DMS 273 treated with DMSO at 0.1 percent for 48 hours (cell line): ENCODE results near the gene GTF3C4.

Source experiments
- DNase-seq: peaks from one replicate; lab custom pipeline; 2025; lab: John Stamatoyannopoulos, UW

GTF3C4 gene, protein sequence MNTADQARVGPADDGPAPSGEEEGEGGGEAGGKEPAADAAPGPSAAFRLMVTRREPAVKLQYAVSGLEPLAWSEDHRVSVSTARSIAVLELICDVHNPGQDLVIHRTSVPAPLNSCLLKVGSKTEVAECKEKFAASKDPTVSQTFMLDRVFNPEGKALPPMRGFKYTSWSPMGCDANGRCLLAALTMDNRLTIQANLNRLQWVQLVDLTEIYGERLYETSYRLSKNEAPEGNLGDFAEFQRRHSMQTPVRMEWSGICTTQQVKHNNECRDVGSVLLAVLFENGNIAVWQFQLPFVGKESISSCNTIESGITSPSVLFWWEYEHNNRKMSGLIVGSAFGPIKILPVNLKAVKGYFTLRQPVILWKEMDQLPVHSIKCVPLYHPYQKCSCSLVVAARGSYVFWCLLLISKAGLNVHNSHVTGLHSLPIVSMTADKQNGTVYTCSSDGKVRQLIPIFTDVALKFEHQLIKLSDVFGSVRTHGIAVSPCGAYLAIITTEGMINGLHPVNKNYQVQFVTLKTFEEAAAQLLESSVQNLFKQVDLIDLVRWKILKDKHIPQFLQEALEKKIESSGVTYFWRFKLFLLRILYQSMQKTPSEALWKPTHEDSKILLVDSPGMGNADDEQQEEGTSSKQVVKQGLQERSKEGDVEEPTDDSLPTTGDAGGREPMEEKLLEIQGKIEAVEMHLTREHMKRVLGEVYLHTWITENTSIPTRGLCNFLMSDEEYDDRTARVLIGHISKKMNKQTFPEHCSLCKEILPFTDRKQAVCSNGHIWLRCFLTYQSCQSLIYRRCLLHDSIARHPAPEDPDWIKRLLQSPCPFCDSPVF

DNA sequence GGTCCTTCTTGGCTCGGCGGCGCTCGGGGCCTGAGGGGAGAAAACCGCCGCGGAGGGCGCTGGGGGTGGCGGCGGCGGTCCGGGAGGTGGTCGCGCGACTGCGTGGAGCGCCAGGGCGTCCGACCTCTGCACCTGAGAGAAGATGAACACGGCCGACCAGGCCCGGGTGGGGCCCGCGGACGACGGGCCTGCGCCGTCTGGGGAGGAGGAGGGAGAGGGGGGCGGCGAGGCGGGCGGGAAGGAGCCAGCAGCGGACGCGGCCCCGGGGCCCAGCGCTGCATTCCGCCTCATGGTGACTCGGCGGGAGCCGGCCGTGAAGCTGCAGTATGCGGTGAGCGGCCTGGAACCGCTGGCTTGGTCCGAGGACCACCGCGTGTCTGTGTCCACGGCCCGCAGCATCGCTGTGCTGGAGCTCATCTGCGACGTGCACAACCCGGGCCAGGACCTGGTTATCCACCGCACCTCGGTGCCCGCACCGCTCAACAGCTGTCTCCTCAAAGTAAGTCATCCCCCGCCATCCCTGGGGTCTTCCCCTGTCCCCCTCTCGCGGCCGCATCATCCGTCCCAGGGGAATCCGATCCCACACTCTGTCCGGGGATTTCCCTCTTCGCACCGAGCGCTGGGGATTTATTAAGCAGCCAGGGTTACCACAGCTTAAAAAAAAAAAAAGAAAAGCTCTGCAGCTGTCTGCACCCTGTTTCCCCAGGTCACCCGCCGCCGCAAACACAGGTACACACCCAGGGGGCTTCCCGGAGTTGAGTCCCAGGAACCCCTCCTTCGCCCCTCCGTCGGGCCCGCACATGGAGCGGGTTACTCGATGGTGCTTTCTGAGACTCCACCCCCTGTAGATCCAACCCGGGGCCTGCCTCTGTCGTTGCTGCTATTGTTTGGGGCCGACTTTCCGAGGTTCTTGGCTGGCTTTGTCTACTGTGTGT, at the start of gene GTF3C4:
GTF3C4 (plus strand) TSS at position 8 of the 935 bp plus-strand sequence; CDS start at position 143, 135 bp downstream.
- no peak for DNase-seq

DNA sequence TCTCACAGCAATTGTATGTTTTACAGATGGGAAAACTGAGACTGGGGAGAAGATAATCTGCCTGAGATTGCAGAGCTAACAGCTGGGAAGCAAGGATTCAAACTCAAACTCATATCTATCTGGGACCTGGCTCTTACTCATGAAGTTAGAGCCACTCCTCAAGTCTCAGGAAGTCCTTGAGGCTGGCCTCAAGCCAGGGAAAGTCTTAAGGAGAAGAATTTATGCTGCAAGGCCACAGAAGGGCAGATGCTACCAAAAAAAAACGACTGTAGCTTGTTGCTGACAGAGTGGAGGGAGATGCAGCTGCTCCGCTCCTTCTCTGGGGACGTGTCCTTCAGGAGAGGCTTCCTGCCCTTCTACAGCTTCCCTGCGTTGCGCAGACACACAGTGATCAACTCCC, 48.1 kb upstream of the GTF3C4 start:
- DNase-seq: no peak

DNA sequence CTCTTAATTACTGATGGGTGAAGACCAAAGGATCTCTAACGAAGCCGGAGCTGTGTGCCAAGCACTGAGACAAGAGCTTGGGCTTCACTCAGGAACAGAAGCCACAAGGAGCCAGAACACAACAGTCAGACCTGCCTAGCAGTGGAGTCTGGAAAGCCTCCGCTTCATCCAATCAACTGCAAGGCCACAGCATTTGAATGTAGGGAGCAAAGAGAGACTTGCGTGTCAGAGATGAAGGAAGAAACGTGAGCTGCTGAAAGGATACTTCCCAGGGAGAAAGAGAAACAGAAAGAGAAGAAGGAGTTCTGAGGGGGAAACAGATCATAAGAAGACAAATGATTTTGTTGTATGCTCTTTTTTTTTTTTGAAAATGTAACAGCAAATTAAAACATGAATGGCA, 44.0 kb upstream of the GTF3C4 start:
- DNase-seq: no peak

DNA sequence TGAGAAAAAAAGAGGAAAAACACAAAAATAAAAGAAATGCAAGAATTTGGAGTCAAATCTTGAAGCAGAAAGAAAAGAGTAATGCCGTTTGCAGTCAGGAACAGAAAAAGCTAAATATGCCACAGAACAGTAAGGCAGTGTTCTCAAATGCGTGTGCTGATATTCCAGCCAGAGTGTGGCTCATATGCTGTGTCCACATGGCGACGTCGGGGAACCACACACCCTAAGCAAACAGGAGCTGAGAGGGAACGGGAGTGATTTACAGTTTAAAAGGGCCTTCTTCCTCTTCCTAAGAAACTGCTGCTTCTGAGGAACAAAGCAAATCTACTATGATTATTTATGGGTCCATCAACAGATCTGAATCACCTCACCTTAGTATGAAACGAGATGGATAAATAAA, 43.2 kb upstream of the GTF3C4 start:
- DNase-seq: no peak

DNA sequence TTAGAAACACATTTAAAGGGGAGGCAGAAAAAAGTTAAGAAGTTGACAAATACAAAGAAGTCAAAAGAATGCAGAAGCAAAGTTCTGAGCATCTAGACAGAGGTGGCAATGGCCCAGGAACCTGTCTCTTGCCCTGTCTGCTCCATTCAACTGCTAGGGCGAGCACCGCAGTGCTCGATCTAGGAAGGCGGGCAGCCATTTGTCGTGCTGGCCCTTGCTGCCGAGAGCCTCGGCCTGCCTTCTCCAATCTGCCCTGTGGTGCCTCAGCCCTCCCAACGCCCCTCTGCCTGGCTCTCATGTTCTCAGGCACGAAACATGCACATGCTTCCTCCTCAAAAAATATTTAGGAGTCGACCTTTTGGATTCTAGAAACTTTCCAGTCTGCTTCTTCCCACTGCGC, 42.7 kb upstream of the GTF3C4 start:
- DNase-seq: no peak

DNA sequence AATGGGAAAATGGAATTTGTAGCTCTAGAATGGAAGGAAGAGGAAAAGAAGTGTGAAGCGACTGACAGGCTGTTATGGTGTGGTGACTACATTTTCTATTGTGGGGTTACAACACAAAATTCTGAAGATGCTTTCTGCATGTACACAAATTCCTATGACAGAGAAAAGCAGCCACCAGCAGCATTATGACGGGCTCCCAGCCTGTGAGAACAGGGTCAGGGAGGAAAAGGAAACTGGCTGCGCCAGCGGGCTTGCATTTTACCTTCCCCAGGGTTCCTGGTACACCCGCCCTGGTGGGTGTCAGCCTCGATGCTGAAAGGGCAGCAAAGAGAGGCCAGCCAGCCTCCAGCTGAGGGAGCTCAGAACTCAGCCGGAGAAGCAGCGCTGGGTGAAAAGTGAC, 41.5 kb upstream of the GTF3C4 start:
- DNase-seq: no peak

DNA sequence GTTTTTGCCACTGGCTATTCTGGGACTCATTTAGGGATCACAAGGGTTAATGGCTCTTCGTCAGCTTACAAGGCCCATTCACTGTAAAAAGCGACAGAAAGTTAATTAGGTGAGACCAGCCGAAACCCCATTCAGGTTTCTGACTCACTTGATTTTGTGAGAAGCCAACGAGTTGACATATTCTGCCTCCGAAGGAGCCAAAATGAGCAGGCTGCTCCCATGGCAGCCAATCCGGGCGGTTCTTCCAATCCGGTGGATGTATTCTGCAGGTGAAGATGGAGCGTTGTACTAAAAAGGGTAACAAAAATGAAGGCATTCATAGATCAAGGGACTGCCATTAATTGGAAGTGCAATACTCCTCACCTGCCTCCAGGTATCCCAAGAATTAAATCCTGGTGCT, 40.1 kb upstream of the GTF3C4 start:
- no peak for DNase-seq

DNA sequence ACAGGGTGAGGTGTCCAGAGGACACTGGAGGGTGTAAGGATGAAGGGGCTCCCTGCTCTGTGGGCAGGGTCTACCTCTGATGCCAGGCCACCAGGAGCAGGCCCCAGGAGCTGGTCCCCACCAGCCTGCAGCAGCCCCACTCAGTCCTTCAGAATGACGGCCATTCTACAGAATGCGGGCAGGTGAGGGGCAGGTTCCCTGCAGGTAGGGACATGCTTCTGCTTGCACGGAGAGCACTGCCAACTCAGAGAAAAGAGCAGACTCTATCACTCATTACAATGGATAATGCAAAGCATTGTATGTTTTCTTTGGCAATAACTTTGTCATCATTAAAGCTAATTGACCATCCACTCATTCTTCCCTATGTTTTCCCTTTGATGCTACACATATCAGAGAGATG, 39.5 kb upstream of the GTF3C4 start:
- no peak for DNase-seq

DNA sequence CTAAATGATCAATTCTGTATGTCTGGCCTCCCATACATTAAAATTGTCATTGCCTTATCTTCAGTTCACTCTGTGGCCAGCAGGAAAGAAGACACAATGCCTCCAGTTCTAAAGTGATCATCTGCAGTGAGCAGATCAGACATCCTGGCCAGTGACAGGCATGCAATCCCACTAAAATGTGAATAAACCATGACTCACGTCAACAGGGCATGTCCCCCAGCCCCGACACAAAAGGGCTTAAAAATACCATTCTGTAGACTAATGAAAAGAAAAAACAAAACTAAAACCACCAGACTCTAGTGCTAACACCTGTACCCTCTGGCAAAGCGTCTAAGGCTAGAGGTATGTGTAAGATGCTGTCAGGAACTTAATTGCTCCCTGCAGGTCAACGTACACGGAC, 39.0 kb upstream of the GTF3C4 start:
- DNase-seq: no peak

DNA sequence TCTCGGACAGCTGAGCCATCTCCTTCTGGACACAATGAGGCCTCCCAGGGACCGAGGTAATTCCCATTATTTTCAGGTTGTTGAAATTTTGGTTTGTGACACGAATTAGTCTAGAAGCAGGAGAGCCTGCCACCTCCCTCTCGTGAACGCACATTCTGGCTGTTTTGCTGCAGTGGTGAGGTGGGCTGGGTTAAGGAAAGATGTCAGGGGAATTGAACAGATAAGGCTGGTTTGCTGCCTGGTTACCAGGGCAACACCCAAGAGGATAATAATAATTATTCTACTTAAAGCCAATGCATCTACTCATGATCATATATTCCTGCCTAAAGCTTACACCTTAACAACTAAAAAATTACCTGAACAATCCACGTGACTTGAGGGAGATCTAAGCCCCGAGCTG, 38.6 kb upstream of the GTF3C4 start:
- no peak for DNase-seq

DNA sequence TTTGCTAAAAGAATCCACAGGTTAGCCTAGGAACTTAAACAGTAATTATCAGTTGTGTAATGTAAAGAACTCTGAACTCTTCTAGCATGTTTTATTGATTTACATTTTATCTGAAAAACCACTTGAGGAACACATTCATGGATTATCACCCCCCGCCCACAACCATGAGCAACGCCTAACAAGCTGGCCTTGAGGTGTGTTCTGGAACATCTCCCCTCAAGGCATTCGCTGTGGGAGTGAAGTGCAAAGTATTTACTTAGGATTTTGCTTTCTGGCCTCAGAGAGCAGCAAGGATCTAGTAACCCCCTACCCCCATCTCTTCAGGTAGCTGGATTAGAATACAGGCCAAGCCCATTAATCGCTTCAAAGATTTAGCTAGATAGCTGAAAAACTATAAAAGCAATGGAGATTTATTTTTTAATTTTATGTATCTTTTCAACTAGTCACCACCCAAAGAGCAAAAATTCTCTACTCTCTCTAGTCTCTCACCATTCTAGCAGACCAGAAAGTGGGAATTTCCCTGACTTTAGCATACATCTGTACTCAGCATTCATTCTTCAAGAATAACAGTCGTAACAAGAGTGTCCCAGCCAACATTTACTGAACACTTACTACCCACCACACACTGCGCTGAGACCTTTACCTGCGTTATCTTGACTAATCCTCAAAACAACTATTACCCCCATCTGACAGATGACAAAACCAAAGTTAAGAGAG, 37.7 kb upstream of the GTF3C4 start:
- DNase-seq: no peak

DNA sequence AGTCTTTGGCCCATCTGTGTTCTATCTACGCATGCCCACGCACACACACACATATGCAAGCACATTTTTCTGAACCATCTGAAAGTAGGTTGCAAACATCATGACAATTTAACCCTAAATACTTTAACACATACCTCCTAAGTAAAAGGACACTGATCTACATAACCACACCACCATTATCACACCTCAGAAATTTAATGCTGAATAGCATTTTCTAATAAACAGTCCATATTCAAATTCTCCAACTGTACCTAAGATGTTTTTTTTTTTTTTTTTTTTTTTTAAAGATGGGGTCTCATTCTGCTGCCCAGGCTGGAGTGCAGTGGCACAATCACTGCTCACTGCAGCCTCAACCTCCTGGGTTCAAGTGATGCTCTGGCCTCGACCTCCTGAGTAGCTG, 35.9 kb upstream of the GTF3C4 start:
- DNase-seq: no peak

DNA sequence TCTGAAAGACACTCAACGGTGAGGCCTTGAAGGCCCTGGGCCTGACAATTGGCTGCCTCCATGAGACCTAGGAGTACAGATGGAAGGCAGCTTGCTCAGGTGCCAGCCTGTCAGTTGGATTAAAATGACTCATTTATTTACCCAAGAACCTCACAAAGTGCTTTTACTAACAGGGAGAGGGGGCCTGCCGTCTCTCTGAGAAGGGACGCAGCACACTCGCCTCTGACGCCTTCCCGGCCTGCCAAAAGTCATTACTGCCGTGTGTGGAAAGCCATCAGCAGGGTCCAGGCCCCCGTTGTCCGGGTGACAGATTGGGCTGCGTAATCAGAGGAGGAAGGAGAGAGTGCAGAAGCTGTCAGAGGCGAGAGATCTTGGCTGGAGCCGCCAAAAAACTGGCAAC, 32.9 kb upstream of the GTF3C4 start:
- DNase-seq: no peak

DNA sequence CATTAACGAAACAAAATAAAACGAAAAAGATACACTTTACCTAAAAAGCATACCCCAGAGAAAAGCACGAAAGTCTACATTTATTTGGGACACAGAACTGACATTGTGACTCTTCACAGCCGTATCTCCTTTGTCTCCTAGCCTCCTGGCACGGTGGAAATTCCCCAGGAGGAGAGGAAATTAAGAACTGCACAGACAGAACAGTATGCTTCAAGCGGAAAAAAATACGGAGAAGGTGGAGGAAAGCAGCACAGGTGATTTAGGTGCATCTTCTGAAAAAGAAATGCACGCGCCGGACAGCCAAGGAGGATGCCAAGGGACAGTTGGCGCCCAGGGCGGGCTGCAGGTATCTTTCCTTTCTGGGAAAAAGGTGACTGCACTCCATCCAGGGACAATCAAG, 32.5 kb upstream of the GTF3C4 start:
- DNase-seq: no peak

DNA sequence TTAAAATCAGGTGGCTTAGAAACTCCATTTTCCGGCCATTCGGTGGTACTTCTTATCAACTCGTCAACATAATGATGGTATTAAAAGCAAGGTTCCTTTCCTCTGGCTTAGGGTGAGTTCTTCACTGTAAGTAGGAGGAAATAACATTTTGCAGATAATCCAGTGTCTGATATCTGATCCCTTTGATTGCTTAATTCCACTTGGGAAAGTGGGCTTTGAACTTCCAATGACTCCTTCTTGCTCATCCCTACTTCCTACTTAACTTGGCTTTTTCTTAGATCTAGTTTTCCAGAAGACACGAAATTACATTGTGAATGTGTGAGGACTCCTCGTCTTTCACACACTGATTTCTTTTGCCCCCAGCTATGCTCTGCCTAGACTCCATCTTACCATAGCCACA, 32.0 kb upstream of the GTF3C4 start:
- no peak for DNase-seq

DNA sequence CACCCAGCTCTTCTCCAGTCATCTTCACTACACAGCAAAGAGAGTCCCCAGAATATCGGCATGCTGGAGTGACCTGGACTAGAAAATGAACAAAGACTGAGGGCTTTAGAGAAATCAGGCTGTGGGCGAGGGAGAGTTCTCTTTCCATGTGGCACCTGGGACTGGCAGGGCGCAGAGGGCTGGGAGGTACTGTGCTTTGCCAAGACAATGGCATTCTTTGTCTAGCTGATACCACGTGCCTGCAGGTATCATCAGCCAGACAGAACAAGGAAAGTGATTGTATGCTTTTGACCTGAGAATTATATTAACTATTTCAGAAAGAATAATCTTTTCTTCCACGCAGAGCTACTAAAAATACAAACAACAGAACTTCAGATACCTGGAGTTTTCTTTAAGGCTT, 30.9 kb upstream of the GTF3C4 start:
- no peak for DNase-seq

DNA sequence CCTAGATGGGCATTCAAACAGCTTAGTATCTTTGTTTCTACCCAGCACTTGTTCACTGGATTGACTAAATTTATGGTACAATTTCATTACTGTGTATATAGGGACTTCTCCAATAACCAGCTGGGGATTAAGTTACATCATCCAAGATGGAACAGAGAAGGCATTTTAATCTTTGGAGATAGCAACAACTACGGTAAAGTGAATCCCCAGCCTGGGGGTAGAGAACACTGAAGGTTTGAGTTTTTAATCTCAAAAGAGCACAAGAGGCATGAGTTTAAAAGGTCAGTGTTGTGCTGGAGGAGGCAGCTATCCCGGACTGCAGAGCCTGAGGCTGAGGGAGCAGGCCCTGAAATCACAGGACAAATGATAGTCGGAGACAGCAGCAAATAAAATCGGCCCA, 29.0 kb upstream of the GTF3C4 start:
- DNase-seq: no peak

DNA sequence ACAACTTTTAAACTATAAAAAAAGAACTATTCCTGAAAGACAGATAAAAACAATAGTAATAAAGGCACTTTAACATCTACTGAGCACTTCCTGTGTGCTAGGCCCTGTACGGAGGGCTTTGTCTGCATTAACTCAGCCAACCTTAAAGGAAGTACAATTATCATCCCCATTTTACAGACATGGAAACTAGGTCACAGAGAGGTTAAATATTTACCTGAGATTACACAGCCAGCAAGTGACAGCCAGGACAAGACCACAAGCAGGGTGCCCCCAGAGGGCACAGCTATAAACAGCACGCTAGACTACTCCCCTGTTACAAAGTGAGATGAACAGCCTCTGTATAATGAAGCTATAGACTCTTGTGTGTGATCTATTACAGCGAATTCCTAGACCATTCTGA, 26.0 kb upstream of the GTF3C4 start:
- DNase-seq: no peak

DNA sequence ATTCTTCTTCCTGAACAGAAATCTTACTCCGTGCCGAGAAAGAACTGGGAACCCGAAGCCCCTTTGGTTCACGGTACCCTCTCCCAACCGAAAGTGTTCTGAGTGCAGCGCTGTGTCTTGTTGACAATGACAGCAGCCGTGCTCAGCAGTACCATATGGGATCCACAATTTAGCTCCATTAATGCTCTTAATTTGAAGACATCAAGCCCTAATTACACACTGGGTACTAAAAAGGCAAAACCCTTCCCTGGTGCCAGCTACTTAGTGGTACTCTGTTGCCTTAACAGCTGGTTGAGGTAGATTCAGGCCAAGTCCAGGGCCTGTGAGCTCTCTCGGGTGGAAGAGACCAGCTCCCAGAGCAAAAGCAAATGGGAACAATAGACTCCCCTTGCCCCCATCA, 25.0 kb upstream of the GTF3C4 start:
- no peak for DNase-seq

DNA sequence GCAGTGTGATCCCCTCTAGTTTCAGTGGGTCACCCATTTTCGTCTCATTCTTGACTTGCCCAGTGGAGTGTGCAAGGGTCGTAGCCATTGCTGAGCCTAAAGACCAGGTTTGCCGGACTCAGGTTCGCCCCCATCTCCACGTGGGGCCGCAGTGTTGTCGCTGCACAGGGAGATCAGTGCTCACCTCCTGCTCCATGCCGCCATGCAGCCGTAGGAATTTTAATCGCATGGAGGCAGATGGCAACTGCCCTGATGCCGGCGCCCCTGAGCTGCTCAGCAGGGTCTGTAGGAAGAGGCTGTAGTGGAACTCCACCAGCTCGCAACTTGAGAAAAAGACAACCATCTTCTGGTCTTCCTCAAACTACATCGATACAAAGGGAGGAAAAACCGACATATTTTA, 24.6 kb upstream of the GTF3C4 start:
- DNase-seq: no peak

DNA sequence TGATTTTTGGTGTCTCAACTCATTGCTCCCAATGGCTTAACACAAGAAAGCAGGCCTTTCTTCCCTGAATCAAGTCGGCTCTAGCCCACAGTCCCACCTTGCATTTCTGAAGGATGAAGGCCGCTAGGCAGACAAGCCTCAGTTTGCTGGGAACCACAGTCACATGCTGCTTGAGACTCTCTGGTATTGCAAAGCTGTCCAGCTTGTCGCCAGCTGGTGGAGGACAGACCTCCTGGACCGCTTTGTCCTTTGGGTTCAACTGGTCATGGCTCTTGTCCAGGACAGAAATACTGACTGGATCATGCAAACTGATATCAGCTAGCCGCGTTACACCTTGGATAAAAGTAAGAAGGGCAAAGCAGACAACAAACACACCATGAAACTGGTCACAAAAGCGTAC, 23.5 kb upstream of the GTF3C4 start:
- no peak for DNase-seq

DNA sequence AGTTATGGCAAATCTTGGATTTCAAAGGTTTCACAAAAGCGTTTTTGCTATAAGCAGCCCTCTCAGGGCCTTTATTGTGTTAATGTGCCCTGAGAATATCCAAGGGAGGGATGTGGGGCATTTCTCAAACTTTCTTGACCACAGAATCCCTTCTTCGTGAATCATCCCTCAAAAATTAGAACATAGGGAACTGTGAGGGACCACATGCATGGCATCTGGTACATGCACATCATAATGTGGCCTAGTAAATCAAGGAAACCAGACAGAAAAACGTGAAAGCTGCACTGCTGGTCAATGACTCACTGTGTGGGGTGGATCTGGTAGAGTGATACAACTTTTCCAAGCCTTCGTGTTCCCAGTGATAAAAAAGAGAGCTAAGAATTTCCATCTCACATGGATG, 22.9 kb upstream of the GTF3C4 start:
- no peak for DNase-seq
